Fibroblast of the aortic adventitia (primary cell): ENCODE results near the gene LRRC32. TPM values are rescaled to one million over a fixed set of nuclear protein-coding genes. Genes with fewer than 3 reads are reported as not detected.
A peak's percentile ranks its signal among the peaks of the same experiment; 100 is the strongest.

ENCODE experiments used
- DNase-seq: peaks from one replicate; pipeline ENCODE4 v3.0.0-alpha.2; 2010; ENCODE audit warnings: low read depth
- H3K4me3 ChIP-seq: 2 replicates; pipeline ENCODE4 v1.5.1; 2011; ENCODE audit warnings: low read depth, mild to moderate bottlenecking, control low read depth, low read length, moderate library complexity
- total RNA-seq: library from RNA; depleted of rRNA; stranded (reverse); fragments of >200 nt; gene quantifications from 2 replicates; pipeline ENCODE4 v1.2.3, GENCODE V29; 2012; ENCODE audit warnings: low replicate concordance
- TF ChIP-seq, protein P1 (sequence below): IDR thresholded peaks from 2 replicates; pipeline ENCODE4 v1.5.1; 2011; ENCODE audit warnings: mild to moderate bottlenecking, low read length, control low read depth, inconsistent platforms; ENCODE audit not compliant: insufficient read depth

The LRRC32 gene
- total RNA-seq, 1 donor = 30.0 TPM

DNA sequence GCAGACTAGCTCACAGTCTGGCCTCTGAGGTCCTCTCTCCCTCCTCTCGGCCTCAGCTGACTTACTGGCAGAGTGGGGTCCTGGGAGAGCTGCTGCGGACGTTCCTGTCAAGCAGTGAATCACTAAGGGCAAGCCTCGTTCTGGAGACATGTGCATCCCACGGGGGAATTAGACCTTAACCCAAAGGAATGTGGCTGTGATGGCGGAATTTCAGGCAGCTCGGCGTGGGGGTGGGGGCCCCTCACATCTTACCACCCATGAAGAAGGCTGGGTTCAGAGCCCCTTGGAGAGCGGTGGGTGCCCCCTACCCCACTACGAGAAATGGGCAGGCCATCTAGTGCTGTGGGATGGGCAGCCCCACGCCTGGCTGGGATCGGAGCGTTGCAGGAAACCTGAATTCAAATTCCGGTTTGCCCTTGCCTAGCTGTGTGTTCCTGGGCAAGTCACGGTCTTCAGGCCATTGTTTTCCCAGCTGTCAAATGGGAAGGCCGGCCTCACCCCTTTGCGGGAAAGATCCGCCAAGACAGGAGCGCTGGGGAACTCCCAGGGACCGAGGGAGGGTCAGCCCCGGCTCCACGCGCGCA, 554 bp downstream of the LRRC32 start:
- TF ChIP-seq, protein P1, sequence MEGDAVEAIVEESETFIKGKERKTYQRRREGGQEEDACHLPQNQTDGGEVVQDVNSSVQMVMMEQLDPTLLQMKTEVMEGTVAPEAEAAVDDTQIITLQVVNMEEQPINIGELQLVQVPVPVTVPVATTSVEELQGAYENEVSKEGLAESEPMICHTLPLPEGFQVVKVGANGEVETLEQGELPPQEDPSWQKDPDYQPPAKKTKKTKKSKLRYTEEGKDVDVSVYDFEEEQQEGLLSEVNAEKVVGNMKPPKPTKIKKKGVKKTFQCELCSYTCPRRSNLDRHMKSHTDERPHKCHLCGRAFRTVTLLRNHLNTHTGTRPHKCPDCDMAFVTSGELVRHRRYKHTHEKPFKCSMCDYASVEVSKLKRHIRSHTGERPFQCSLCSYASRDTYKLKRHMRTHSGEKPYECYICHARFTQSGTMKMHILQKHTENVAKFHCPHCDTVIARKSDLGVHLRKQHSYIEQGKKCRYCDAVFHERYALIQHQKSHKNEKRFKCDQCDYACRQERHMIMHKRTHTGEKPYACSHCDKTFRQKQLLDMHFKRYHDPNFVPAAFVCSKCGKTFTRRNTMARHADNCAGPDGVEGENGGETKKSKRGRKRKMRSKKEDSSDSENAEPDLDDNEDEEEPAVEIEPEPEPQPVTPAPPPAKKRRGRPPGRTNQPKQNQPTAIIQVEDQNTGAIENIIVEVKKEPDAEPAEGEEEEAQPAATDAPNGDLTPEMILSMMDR = no peak
- peak; percentile 85 for DNase-seq

GRCh38 chr11:76668362-76669155, 2.0 kb downstream of the LRRC32 start:
- no peak for DNase-seq
- TF ChIP-seq, protein P1 = no peak
- peak overlapping the region; percentile 70 for H3K4me3 ChIP-seq

More for the DNA sequence above, 554 bp downstream of the LRRC32 start:
- H3K4me3 ChIP-seq = peak overlapping the region; percentile 70

- TF ChIP-seq, protein P1 = no peak
- peak overlapping the region; percentile 70 for H3K4me3 ChIP-seq
- DNase-seq = no peak
Observed at GRCh38 chr11:76667856-76668255, 2.7 kb downstream of the LRRC32 start.

- peak overlapping the region; percentile 22 for H3K4me3 ChIP-seq
- TF ChIP-seq, protein P1 = no peak
- no peak for DNase-seq
Observed at GRCh38 chr11:76667271-76667818, 3.2 kb downstream of the LRRC32 start.

DNA sequence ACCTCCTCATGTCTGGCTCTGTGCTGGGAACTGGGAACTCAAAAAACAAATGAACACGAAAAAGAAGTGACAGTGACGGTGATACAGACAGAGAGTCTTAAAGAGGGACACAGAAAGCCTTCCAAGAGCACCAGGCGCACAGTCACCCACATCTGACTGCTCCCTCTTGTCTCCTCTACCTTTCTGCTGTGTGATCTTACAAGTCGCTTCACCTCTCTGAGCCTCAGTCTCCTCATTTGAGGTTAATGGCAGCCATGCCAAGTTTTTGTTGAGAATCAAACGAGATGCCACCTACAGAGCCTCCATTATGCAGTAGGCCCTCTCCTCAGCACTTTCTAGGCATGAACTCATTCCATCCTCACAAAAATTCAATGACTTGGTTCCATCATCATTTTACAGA, 3.7 kb downstream of the LRRC32 start:
- H3K4me3 ChIP-seq = no peak overlapping the region
- no peak for DNase-seq
- TF ChIP-seq, protein P1 = no peak

GRCh38 chr11:76666408-76666807, 4.1 kb downstream of the LRRC32 start:
- DNase-seq = peak; percentile 56
- TF ChIP-seq, protein P1 = no peak
- H3K4me3 ChIP-seq = peak overlapping the region; percentile 31
